HepG2 (cell line): ENCODE measurements around the gene STMN3. TPM values are rescaled to one million over a fixed set of nuclear protein-coding genes. Genes with fewer than 3 reads are reported as not detected.

Experiments used
- GATAD2A ChIP-seq: IDR thresholded peaks from 2 replicates; pipeline ENCODE4 v1.6.1; 2016
- GPN1 ChIP-seq: sonication (generic); formaldehyde crosslinking; IDR thresholded peaks from 2 replicates; pipeline ENCODE4 v1.5.1; 2020; ENCODE audit warnings: missing genetic modification reagents, borderline replicate concordance
- MZF1 ChIP-seq: sonication (generic); formaldehyde crosslinking; IDR thresholded peaks from 2 replicates; pipeline ENCODE4 v1.8.1; 2023; ENCODE audit warnings: mild to moderate bottlenecking, missing genetic modification reagents, borderline replicate concordance
- NR1H2 ChIP-seq: sonication (generic); formaldehyde crosslinking; IDR thresholded peaks from 2 replicates; pipeline ENCODE4 v1.8.1; 2022; ENCODE audit warnings: low read depth, missing genetic modification reagents, borderline replicate concordance
- SMARCC2 ChIP-seq: fragments of 450-650 bp; IDR thresholded peaks from 2 replicates; pipeline ENCODE4 v1.6.1; 2017; ENCODE audit warnings: antibody characterized with exemption, mild to moderate bottlenecking
- XBP1 ChIP-seq: sonication (generic); formaldehyde crosslinking; IDR thresholded peaks from 2 replicates; pipeline ENCODE4 v1.5.0; 2020; ENCODE audit warnings: missing genetic modification reagents
- YEATS4 ChIP-seq: sonication (generic); formaldehyde crosslinking; IDR thresholded peaks from 2 replicates; pipeline ENCODE4 v1.4.0; 2020; ENCODE audit warnings: missing genetic modification reagents, borderline replicate concordance
- ZNF383 ChIP-seq: sonication (generic); formaldehyde crosslinking; IDR thresholded peaks from 2 replicates; pipeline ENCODE4 v1.4.0; 2020; ENCODE audit warnings: missing genetic modification reagents, mild to moderate bottlenecking, borderline replicate concordance
- ZNF607 ChIP-seq: sonication (generic); formaldehyde crosslinking; IDR thresholded peaks from 2 replicates; pipeline ENCODE4 v1.5.1; 2020; ENCODE audit warnings: missing genetic modification reagents, mild to moderate bottlenecking, borderline replicate concordance
- ZNF724P ChIP-seq: sonication (generic); formaldehyde crosslinking; IDR thresholded peaks from 2 replicates; pipeline ENCODE4 v1.8.0; 2022; ENCODE audit warnings: missing genetic modification reagents, borderline replicate concordance
- polyA plus RNA-seq, 8 experiments: library from polyadenylated mRNA; depleted of rRNA in 3 of 8; stranded (reverse) in 7 of 8; unstranded in 1 of 8; fragments of >200 nt; fragmentation: Illumina TruSeq in 4 of 8; extraction: Trizol in 4 of 8; gene quantifications; 2 replicates each; pipeline versions ENCODE4 v1.2.1 to v1.2.3, GENCODE V29; 2011 to 2016; ENCODE audit warnings: low read depth in 4 of 8, missing spikeins in 1 of 8, mixed read lengths in 1 of 8; ENCODE audit not compliant: insufficient read depth in 1 of 8
- total RNA-seq, 5 experiments: library from RNA; depleted of rRNA; stranded (reverse); fragments of >200 nt; fragmentation: Illumina TruSeq; extraction: Trizol; gene quantifications; 2 replicates each; pipeline ENCODE4 v1.2.3, GENCODE V29; 2016; ENCODE audit warnings: low read depth in 1 of 5
- TF ChIP-seq, protein P1 (sequence below): sonication (generic); formaldehyde crosslinking; IDR thresholded peaks from 2 replicates; pipeline ENCODE4 v1.4.0; 2020; ENCODE audit warnings: missing genetic modification reagents
- TF ChIP-seq, protein P2 (sequence below), 2 experiments: sonication (generic) in 1 of 2; formaldehyde crosslinking in 1 of 2; IDR thresholded peaks; 2 replicates each; pipeline versions ENCODE4 v1.4.0 to v1.6.1; 2018 to 2020; ENCODE audit warnings: missing genetic modification reagents in 2 of 2, borderline replicate concordance in 1 of 2, low read depth in 1 of 2, mild to moderate bottlenecking in 1 of 2, missing biosample characterization in 1 of 2
- TF ChIP-seq, protein P3 (sequence below): sonication (generic); formaldehyde crosslinking; IDR thresholded peaks from 2 replicates; pipeline ENCODE4 v1.4.0; 2020; ENCODE audit warnings: mild to moderate bottlenecking, missing genetic modification reagents
- TF ChIP-seq, protein P4 (sequence below): sonication (generic); formaldehyde crosslinking; IDR thresholded peaks from 2 replicates; pipeline ENCODE4 v1.5.1; 2020; ENCODE audit warnings: mild to moderate bottlenecking, missing genetic modification reagents, moderate library complexity

STMN3 gene
- total and polyA plus RNA-seq, 2 of the 13 experiments (the other 11 are each of a cell fraction or from before 2014, with no cell fraction given), result 21.0 to 48.3 TPM

DNA sequence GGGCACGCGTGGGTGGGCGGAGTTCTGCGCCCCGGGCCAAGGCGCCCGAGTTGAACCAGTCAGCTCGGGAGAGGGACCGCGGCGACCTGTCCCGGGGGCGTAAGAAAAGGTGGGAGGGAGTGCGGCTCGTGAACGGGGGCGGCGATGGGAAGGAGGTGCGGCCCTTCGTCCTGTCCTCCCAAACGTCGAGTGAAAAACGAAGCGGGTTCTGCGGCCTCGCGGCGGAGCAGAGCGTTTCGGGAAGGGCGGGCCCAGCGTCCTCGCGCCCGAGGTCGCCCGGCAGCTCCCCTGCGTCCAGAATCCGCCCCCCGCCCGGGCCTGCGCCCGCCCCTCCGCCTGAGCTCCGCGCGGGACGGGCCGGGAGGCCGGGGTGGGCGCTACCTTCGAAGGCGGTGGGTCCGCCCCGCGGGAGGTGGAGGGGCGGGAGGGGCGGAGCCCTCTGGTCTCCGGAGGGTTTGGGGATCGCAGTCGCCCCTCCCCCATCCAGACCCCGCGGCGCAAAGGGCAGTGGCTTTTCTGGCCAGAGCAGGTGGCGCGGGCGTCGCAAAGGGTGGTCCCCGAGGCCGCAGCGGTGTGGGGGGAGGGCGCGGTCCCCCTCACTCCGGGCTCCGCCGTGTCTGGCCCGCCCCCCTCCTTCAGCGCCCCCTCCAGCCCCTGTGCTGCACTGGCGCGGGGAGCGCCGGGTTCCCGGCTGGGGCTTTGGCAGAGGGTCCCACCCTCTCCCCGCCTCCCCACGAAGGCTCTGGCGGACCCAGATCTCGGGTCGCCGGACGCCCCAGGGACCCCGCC lies 838 bp downstream of the STMN3 start (continued):
- TF ChIP-seq XBP1 (CRISPR knock-in tag) (no peak), ZNF607 (CRISPR knock-in tag) (0 out of 2 replicates have a peak, but pooled peaks have one; percentile 43), YEATS4 (CRISPR knock-in tag) (0 out of 2 replicates have a peak, but pooled peaks have one; percentile 16), GATAD2A (CRISPR knock-in tag) (0 out of 2 replicates have a peak, but pooled peaks have one; percentile 22), MZF1 (CRISPR knock-in tag) (no peak), NR1H2 (peak; percentile 61; the same call in 1 of the 2 replicates), SMARCC2 (no peak), ZNF383 (CRISPR knock-in tag) (0 out of 2 replicates have a peak, but pooled peaks have one; percentile 18), GPN1 (CRISPR knock-in tag) (no peak), ZNF724P (CRISPR knock-in tag) (peak; percentile 87; the same call in 1 of the 2 replicates)
- TF ChIP-seq, protein P1, sequence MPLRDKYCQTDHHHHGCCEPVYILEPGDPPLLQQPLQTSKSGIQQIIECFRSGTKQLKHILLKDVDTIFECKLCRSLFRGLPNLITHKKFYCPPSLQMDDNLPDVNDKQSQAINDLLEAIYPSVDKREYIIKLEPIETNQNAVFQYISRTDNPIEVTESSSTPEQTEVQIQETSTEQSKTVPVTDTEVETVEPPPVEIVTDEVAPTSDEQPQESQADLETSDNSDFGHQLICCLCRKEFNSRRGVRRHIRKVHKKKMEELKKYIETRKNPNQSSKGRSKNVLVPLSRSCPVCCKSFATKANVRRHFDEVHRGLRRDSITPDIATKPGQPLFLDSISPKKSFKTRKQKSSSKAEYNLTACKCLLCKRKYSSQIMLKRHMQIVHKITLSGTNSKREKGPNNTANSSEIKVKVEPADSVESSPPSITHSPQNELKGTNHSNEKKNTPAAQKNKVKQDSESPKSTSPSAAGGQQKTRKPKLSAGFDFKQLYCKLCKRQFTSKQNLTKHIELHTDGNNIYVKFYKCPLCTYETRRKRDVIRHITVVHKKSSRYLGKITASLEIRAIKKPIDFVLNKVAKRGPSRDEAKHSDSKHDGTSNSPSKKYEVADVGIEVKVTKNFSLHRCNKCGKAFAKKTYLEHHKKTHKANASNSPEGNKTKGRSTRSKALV (CRISPR knock-in tag), result no peak
- TF ChIP-seq, protein P2, sequence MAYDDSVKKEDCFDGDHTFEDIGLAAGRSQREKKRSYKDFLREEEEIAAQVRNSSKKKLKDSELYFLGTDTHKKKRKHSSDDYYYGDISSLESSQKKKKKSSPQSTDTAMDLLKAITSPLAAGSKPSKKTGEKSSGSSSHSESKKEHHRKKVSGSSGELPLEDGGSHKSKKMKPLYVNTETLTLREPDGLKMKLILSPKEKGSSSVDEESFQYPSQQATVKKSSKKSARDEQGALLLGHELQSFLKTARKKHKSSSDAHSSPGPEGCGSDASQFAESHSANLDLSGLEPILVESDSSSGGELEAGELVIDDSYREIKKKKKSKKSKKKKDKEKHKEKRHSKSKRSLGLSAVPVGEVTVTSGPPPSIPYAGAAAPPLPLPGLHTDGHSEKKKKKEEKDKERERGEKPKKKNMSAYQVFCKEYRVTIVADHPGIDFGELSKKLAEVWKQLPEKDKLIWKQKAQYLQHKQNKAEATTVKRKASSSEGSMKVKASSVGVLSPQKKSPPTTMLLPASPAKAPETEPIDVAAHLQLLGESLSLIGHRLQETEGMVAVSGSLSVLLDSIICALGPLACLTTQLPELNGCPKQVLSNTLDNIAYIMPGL (CRISPR knock-in tag; IDR thresholded peaks at IDR 0.05; ENCODE audit: borderline replicate concordance in 1 of 2, low read depth in 1 of 2), result 0 out of 4 replicates have a peak, but pooled peaks of 1 of the 2 experiments have one; percentile 20
- TF ChIP-seq, protein P3, sequence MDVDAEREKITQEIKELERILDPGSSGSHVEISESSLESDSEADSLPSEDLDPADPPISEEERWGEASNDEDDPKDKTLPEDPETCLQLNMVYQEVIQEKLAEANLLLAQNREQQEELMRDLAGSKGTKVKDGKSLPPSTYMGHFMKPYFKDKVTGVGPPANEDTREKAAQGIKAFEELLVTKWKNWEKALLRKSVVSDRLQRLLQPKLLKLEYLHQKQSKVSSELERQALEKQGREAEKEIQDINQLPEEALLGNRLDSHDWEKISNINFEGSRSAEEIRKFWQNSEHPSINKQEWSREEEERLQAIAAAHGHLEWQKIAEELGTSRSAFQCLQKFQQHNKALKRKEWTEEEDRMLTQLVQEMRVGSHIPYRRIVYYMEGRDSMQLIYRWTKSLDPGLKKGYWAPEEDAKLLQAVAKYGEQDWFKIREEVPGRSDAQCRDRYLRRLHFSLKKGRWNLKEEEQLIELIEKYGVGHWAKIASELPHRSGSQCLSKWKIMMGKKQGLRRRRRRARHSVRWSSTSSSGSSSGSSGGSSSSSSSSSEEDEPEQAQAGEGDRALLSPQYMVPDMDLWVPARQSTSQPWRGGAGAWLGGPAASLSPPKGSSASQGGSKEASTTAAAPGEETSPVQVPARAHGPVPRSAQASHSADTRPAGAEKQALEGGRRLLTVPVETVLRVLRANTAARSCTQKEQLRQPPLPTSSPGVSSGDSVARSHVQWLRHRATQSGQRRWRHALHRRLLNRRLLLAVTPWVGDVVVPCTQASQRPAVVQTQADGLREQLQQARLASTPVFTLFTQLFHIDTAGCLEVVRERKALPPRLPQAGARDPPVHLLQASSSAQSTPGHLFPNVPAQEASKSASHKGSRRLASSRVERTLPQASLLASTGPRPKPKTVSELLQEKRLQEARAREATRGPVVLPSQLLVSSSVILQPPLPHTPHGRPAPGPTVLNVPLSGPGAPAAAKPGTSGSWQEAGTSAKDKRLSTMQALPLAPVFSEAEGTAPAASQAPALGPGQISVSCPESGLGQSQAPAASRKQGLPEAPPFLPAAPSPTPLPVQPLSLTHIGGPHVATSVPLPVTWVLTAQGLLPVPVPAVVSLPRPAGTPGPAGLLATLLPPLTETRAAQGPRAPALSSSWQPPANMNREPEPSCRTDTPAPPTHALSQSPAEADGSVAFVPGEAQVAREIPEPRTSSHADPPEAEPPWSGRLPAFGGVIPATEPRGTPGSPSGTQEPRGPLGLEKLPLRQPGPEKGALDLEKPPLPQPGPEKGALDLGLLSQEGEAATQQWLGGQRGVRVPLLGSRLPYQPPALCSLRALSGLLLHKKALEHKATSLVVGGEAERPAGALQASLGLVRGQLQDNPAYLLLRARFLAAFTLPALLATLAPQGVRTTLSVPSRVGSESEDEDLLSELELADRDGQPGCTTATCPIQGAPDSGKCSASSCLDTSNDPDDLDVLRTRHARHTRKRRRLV (CRISPR knock-in tag), result 0 out of 2 replicates have a peak, but pooled peaks have one; percentile 8
- TF ChIP-seq, protein P4, sequence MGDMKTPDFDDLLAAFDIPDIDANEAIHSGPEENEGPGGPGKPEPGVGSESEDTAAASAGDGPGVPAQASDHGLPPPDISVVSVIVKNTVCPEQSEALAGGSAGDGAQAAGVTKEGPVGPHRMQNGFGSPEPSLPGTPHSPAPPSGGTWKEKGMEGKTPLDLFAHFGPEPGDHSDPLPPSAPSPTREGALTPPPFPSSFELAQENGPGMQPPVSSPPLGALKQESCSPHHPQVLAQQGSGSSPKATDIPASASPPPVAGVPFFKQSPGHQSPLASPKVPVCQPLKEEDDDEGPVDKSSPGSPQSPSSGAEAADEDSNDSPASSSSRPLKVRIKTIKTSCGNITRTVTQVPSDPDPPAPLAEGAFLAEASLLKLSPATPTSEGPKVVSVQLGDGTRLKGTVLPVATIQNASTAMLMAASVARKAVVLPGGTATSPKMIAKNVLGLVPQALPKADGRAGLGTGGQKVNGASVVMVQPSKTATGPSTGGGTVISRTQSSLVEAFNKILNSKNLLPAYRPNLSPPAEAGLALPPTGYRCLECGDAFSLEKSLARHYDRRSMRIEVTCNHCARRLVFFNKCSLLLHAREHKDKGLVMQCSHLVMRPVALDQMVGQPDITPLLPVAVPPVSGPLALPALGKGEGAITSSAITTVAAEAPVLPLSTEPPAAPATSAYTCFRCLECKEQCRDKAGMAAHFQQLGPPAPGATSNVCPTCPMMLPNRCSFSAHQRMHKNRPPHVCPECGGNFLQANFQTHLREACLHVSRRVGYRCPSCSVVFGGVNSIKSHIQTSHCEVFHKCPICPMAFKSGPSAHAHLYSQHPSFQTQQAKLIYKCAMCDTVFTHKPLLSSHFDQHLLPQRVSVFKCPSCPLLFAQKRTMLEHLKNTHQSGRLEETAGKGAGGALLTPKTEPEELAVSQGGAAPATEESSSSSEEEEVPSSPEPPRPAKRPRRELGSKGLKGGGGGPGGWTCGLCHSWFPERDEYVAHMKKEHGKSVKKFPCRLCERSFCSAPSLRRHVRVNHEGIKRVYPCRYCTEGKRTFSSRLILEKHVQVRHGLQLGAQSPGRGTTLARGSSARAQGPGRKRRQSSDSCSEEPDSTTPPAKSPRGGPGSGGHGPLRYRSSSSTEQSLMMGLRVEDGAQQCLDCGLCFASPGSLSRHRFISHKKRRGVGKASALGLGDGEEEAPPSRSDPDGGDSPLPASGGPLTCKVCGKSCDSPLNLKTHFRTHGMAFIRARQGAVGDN, result peak; percentile 80
